Measurements from ENCODE around the gene TCAIM. TPM values are rescaled to one million over a fixed set of nuclear protein-coding genes. Genes with fewer than 3 reads are reported as not detected.

Gene TCAIM
- polyA plus RNA-seq, 1 donor (not counting 4 experiments of a cell fraction or from before 2014, with no cell fraction given), result 28.0 TPM

- H2AFZ ChIP-seq (ENCODE audit: control insufficient read depth, low read length), result no peak overlapping the region
- no peak overlapping the region for H3K4me3 ChIP-seq (ENCODE audit: control insufficient read depth in 2 of 3, extremely low read depth in 1 of 3, insufficient read depth in 2 of 3, low read depth in 1 of 3, low read length in 3 of 3)
- FAIRE-seq, result no peak
- H3K27me3 ChIP-seq (ENCODE audit: control insufficient read depth, extremely low read depth, insufficient read depth, low read length), result no peaks in the 10 kb centered on the region
- H3K9me3 ChIP-seq (ENCODE audit: control insufficient read depth, low read depth, low read length), result no peaks in the 10 kb centered on the region
- no peak overlapping the region for H3K27ac ChIP-seq (ENCODE audit: control insufficient read depth, insufficient read depth, low read length)
- H3K79me2 ChIP-seq (ENCODE audit: control insufficient read depth, insufficient read depth, low read length), result no peaks in the 10 kb centered on the region
- no peaks in the 10 kb centered on the region for H3K9me1 ChIP-seq (ENCODE audit: control insufficient read depth, extremely low read depth, insufficient read depth, low read length)
- dilution Hi-C loops (cut with MboI; ENCODE audit: extremely low pct_ligation_motif_present, low sequenced_read_pairs), result no loop called here
- TF ChIP-seq EZH2 (IDR thresholded peaks at IDR 0.05; ENCODE audit: low read length), result no peak
- TF ChIP-seq, protein P1, sequence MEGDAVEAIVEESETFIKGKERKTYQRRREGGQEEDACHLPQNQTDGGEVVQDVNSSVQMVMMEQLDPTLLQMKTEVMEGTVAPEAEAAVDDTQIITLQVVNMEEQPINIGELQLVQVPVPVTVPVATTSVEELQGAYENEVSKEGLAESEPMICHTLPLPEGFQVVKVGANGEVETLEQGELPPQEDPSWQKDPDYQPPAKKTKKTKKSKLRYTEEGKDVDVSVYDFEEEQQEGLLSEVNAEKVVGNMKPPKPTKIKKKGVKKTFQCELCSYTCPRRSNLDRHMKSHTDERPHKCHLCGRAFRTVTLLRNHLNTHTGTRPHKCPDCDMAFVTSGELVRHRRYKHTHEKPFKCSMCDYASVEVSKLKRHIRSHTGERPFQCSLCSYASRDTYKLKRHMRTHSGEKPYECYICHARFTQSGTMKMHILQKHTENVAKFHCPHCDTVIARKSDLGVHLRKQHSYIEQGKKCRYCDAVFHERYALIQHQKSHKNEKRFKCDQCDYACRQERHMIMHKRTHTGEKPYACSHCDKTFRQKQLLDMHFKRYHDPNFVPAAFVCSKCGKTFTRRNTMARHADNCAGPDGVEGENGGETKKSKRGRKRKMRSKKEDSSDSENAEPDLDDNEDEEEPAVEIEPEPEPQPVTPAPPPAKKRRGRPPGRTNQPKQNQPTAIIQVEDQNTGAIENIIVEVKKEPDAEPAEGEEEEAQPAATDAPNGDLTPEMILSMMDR (optimal IDR thresholded peaks at IDR 0.05 in 1 of 3, IDR thresholded peaks at IDR 0.05 in 1 of 3, conservative IDR thresholded peaks at IDR 0.05 in 1 of 3; ENCODE audit: extremely low read depth in 1 of 3, insufficient read depth in 2 of 3, low read length in 3 of 3), result no peak
- no peaks in the 10 kb centered on the region for H4K20me1 ChIP-seq (ENCODE audit: control insufficient read depth, extremely low read depth, insufficient read depth, low read length)
- no peak overlapping the region for H3K4me2 ChIP-seq (ENCODE audit: control insufficient read depth, extremely low read depth, insufficient read depth, low read depth, low read length)
- H3K36me3 ChIP-seq (ENCODE audit: control insufficient read depth in 2 of 2, extremely low read depth in 1 of 2, insufficient read depth in 2 of 2, low read length in 2 of 2), result peaks cover 0 to 2% of the 10 kb centered on the region in 2 experiments
- H3K9ac ChIP-seq (ENCODE audit: control insufficient read depth, extremely low read depth, insufficient read depth, low read length), result no peak overlapping the region
- no peak for DNase-seq (ENCODE audit: low read depth, low spot score)
- H3K4me1 ChIP-seq (ENCODE audit: control insufficient read depth, extremely low read depth, insufficient read depth, low read length), result no peaks in the 10 kb centered on the region
Measured at GRCh38 chr3:44414517-44415090, 76.0 kb downstream of the TCAIM start.

- FAIRE-seq (no peak), DNase-seq (ENCODE audit: low read depth, low spot score) (no peak)
- Histone ChIP-seq H2AFZ (ENCODE audit: control insufficient read depth, low read length) (no peak overlapping the region), H4K20me1 (ENCODE audit: control insufficient read depth, extremely low read depth, insufficient read depth, low read length) (no peaks in the 10 kb centered on the region), H3K36me3 (ENCODE audit: control insufficient read depth in 2 of 2, extremely low read depth in 1 of 2, insufficient read depth in 2 of 2, low read length in 2 of 2) (no peaks in the 10 kb centered on the region), H3K4me2 (ENCODE audit: control insufficient read depth, extremely low read depth, insufficient read depth, low read depth, low read length) (no peak overlapping the region), H3K9ac (ENCODE audit: control insufficient read depth, extremely low read depth, insufficient read depth, low read length) (no peak overlapping the region), H3K27ac (ENCODE audit: control insufficient read depth, insufficient read depth, low read length) (no peak overlapping the region), H3K9me3 (ENCODE audit: control insufficient read depth, low read depth, low read length) (no peaks in the 10 kb centered on the region), H3K4me3 (ENCODE audit: control insufficient read depth in 2 of 3, extremely low read depth in 1 of 3, insufficient read depth in 2 of 3, low read depth in 1 of 3, low read length in 3 of 3) (no peak overlapping the region), H3K27me3 (ENCODE audit: control insufficient read depth, extremely low read depth, insufficient read depth, low read length) (no peaks in the 10 kb centered on the region), H3K79me2 (ENCODE audit: control insufficient read depth, insufficient read depth, low read length) (no peaks in the 10 kb centered on the region), H3K4me1 (ENCODE audit: control insufficient read depth, extremely low read depth, insufficient read depth, low read length) (no peaks in the 10 kb centered on the region), H3K9me1 (ENCODE audit: control insufficient read depth, extremely low read depth, insufficient read depth, low read length) (no peaks in the 10 kb centered on the region)
- no peak for TF ChIP-seq EZH2 (IDR thresholded peaks at IDR 0.05; ENCODE audit: low read length)
- TF ChIP-seq, protein P1 (optimal IDR thresholded peaks at IDR 0.05 in 1 of 3, IDR thresholded peaks at IDR 0.05 in 1 of 3, conservative IDR thresholded peaks at IDR 0.05 in 1 of 3; ENCODE audit: extremely low read depth in 1 of 3, insufficient read depth in 2 of 3, low read length in 3 of 3), result no peak
- dilution Hi-C loops (cut with MboI; ENCODE audit: extremely low pct_ligation_motif_present, low sequenced_read_pairs), result no loop called here
Measured at GRCh38 chr3:44415421-44415820, 76.9 kb downstream of the TCAIM start.
